ENCODE measurements around the gene ANKRD23. TPM values are rescaled to one million over a fixed set of nuclear protein-coding genes. Genes with fewer than 3 reads are reported as not detected.

Gene ANKRD23
- total and polyA plus RNA-seq, 2 of the 13 experiments (the other 11 are each of a cell fraction or from before 2014, with no cell fraction given), result 1.5 to 1.6 TPM

DNA sequence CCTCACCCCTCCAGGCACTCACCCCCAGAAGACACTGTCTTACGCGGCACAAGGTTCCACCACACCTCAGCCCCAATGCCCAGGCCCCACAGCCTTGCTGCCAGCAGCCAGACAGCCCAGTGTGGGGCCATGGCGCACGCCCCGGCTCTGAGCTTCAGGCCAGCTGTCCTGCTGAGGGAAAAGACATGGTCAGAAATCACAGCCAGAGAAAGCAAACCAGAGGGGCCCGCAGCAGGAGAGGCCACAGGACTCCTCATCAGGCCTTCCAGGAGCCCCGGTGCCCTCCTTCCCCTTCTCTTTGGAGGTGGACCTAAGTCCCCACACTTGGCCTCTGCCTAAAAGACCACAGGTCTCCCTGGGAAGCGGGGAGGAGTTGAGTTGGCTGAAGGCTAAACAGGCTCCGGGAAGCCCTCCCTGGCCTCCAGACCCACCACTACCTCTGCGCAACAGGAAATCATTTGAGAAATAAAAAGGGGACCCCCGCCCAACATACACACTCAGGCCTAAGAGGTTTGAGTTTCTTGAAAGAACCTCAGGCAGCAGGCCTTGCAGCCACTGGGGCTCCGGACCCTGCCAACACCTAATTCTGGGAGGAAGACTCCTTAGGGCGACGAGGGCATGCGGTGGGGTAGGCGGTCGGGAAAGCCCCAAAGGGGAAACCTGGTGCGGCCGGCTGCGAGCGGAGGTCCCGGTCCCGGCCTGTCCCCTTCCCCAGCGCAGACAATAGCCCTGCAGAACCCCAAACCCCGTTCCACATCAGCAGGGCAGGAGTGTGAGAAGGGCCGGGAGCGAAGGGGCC is 24.1 kb upstream of the ANKRD23 start (continued):
- TF ChIP-seq ARID5B (CRISPR knock-in tag; IDR thresholded peaks at IDR 0.05) (no peak), ZNF564 (CRISPR knock-in tag; IDR thresholded peaks at IDR 0.05) (no peak), ZNF44 (CRISPR knock-in tag; IDR thresholded peaks at IDR 0.05) (no peak), ZNF530 (CRISPR knock-in tag; IDR thresholded peaks at IDR 0.05; ENCODE audit: low read depth) (0 out of 2 replicates have a peak, but pooled peaks have one; percentile 57), ZMYM2 (CRISPR knock-in tag; IDR thresholded peaks at IDR 0.05) (no peak), ZNF260 (CRISPR knock-in tag; IDR thresholded peaks at IDR 0.05; ENCODE audit: borderline replicate concordance, low read depth) (no peak), ZNF883 (CRISPR knock-in tag; IDR thresholded peaks at IDR 0.05; ENCODE audit: not compliant biosample characterization) (no peak), AHDC1 (CRISPR knock-in tag; IDR thresholded peaks at IDR 0.05; ENCODE audit: borderline replicate concordance) (peak; percentile 80), PATZ1 (CRISPR knock-in tag; IDR thresholded peaks at IDR 0.05) (no peak), ELF1 (CRISPR knock-in tag; IDR thresholded peaks at IDR 0.05) (no peak), KAT2B (IDR thresholded peaks at IDR 0.05; ENCODE audit: borderline replicate concordance, low read depth, low read length) (no peak), MBD4 (IDR thresholded peaks at IDR 0.05; ENCODE audit: borderline replicate concordance, low read length) (no peak), ZNF296 (CRISPR knock-in tag; conservative IDR thresholded peaks at IDR 0.05) (peak; percentile 92), FOXA1 (IDR thresholded peaks at IDR 0.05) (no peak), FOXA1 (CRISPR knock-in tag; IDR thresholded peaks at IDR 0.05) (no peak)
- TF ChIP-seq, protein P1, sequence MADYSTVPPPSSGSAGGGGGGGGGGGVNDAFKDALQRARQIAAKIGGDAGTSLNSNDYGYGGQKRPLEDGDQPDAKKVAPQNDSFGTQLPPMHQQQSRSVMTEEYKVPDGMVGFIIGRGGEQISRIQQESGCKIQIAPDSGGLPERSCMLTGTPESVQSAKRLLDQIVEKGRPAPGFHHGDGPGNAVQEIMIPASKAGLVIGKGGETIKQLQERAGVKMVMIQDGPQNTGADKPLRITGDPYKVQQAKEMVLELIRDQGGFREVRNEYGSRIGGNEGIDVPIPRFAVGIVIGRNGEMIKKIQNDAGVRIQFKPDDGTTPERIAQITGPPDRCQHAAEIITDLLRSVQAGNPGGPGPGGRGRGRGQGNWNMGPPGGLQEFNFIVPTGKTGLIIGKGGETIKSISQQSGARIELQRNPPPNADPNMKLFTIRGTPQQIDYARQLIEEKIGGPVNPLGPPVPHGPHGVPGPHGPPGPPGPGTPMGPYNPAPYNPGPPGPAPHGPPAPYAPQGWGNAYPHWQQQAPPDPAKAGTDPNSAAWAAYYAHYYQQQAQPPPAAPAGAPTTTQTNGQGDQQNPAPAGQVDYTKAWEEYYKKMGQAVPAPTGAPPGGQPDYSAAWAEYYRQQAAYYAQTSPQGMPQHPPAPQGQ (CRISPR knock-in tag; IDR thresholded peaks at IDR 0.05; ENCODE audit: borderline replicate concordance), result no peak

All from HepG2 (cell line).